Middle frontal gyrus (tissue), 1 donor: ENCODE measurements around the gene ESRRA.
A peak's percentile ranks its signal among the peaks of the same experiment; 100 is the strongest.
"Not testable (repeated sequence)": the region's sequence is repeated elsewhere in the genome, so short reads cannot be mapped to it uniquely, and the experiment has no call there.

Experiments used
- DNase-seq: peaks from one replicate; pipeline ENCODE4 v3.0.0-alpha.2; 2015; ENCODE audit warnings: low spot score; ENCODE audit errors: extremely low spot score

The ESRRA gene

DNA sequence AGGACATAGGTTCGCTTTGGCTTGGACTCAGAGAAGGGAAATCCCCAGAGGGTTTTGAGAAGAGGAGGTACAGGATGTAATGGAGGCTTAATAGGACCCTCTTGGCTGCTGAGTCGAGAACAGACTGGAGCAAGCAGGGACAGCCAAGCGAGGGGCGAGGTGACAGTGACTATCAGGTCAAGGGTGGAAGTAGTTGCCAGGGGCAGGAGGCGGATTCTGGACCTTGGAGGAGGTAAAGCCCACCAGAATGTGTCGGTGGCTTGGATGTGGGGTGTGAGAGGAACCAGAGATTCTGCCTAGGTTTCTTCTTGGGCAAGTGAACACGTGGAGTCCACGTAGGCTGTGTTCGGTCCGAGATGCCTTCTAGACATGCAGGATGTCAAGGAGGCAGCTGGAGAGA is 7.6 kb downstream of the ESRRA start:
- no peak for DNase-seq

DNA sequence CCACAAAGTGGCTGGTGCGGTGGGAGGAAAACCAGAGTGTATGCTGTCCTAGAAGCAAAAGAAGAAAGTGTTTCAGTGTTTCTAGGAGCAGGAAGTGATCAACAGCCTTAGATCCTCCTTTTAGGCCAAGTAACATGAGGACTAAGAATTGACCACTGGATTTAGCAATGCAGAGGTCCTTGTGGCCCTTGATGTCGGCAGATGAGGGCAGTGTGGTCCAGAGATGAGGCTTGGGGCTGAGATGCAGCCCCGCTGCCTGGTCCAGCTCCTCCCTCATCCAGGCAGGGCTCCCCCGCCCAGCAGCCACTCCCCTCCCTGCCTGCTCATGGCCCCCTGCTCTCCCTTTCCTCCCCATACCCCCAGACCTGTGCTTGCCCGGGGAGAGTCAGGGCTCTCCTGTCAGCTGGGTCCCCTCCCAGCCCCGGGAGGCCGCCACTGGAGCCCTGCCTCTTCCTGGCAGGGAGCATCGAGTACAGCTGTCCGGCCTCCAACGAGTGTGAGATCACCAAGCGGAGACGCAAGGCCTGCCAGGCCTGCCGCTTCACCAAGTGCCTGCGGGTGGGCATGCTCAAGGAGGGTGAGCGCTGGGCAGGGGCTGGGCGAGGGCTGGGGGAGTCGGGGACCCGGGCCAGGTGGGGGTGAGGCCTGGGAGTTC is 8.3 kb downstream of the ESRRA start:
- DNase-seq, result no peak

DNA sequence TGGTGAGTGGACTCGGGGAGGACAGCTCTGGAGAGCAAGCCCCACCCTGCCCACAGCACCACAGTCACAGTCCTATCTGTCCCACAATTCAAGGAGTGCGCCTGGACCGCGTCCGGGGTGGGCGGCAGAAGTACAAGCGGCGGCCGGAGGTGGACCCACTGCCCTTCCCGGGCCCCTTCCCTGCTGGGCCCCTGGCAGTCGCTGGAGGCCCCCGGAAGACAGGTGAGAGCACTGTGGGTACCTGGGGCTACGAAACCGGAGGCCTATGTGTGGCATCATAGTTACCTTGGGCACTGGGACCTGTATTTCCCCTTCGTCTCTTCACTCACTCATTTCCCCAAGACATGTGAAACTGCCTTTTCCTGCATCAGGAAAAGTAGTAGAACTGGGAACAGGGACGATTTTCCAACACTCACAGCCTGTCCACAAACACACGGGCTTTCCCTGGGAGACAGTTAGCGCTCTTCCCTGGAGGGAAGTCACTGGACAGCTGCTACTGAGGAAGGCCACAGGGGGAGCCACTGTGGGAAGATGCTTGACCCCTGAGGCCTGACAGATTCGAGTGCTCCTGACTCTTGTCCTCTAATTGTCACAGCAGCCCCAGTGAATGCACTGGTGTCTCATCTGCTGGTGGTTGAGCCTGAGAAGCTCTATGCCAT is 9.0 kb downstream of the ESRRA start:
- no peak for DNase-seq

DNA sequence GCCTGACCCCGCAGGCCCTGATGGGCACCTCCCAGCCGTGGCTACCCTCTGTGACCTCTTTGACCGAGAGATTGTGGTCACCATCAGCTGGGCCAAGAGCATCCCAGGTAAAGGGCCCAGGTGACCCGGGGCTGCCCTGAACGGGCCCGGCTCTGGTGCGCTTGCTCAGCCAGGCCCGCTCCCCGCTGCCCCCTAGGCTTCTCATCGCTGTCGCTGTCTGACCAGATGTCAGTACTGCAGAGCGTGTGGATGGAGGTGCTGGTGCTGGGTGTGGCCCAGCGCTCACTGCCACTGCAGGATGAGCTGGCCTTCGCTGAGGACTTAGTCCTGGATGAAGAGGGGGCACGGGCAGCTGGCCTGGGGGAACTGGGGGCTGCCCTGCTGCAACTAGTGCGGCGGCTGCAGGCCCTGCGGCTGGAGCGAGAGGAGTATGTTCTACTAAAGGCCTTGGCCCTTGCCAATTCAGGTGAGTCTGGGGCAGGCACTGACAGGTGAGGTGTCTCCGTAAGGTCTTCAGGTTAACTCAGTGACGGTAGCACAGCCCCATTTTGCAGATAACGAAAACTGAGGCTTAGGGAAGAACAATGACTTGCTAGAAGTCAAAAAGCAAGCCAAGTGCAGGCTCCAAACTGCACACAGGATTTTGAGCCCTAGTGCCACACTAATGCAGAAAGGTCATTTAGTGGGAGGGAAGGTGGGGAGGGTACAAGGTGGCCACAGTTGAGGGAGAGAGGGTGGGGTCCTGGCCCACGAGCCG is 9.7 kb downstream of the ESRRA start:
- no peak for DNase-seq

DNA sequence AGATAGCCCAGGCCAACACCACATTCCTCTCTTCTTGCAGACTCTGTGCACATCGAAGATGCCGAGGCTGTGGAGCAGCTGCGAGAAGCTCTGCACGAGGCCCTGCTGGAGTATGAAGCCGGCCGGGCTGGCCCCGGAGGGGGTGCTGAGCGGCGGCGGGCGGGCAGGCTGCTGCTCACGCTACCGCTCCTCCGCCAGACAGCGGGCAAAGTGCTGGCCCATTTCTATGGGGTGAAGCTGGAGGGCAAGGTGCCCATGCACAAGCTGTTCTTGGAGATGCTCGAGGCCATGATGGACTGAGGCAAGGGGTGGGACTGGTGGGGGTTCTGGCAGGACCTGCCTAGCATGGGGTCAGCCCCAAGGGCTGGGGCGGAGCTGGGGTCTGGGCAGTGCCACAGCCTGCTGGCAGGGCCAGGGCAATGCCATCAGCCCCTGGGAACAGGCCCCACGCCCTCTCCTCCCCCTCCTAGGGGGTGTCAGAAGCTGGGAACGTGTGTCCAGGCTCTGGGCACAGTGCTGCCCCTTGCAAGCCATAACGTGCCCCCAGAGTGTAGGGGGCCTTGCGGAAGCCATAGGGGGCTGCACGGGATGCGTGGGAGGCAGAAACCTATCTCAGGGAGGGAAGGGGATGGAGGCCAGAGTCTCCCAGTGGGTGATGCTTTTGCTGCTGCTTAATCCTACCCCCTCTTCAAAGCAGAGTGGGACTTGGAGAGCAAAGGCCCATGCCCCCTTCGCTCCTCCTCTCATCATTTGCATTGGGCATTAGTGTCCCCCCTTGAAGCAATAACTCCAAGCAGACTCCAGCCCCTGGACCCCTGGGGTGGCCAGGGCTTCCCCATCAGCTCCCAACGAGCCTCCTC is 10.6 kb downstream of the ESRRA start:
- not testable (repeated sequence) for DNase-seq

DNA sequence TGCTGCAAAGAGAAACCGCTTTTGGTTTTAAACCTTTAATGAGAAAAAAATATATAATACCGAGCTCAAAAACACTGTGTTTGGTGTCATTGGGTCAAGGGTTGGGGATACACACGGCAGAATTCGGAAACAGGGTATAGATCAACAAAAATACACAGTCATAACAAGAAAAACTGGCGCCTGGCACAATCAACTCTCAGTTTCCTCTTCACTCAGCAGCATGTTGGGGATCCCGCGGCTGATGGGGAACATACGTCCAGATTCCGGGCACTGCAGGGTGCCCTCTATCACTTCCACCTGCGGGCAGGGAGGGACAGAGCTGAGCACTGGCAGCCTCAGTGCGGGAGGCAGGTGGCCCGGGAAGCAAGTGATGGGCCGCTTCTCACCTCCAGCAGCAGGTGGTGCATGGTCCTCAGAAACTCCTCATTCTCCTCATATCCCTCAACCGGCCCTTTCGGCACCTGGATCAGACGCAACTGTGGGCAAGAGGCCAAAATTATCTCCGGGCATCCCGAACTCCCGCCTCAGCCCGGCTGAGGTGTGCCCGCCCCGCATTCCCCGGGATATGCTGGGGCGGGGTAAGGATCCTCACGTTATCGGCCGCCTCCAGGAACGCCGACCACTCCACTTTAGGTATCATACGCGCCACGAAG is 11.5 kb downstream of the ESRRA start:
- no peak for DNase-seq

DNA sequence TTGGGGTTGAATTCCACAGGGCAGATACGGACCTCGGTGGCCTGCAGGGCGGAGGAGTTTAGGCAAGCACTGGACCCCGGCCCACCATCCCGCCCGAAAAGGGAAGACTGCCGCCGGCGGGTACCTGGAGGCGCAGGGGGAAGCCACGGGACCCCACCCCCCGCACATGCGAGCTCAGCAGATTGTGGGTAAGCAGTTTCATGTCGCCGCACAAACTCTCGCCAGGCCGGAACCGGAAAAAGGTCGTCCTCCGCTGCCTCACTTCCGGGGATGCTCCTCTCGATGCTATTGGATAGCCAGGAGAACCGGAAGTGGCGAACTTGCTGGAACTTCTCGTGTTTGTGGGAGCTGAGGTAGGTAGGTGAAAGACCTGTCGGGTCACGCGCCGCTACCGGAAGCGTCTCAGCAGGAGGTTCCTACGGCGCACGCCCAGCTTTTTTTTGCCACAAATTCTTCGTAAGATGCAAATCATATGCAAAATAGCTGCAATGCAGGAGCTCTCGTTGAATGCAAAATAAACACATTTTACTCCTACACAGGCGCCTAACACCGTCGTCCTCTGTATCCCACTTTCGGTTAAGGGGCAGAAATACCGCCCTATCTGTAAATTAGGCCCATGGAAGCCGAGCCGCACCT is 12.1 kb downstream of the ESRRA start, which contains the start of gene TRMT112:
TRMT112 (minus strand) TSS at position 235 of the 636 bp plus-strand sequence; CDS start at position 202, 33 bp downstream.
- peak; percentile 94 for DNase-seq

DNA sequence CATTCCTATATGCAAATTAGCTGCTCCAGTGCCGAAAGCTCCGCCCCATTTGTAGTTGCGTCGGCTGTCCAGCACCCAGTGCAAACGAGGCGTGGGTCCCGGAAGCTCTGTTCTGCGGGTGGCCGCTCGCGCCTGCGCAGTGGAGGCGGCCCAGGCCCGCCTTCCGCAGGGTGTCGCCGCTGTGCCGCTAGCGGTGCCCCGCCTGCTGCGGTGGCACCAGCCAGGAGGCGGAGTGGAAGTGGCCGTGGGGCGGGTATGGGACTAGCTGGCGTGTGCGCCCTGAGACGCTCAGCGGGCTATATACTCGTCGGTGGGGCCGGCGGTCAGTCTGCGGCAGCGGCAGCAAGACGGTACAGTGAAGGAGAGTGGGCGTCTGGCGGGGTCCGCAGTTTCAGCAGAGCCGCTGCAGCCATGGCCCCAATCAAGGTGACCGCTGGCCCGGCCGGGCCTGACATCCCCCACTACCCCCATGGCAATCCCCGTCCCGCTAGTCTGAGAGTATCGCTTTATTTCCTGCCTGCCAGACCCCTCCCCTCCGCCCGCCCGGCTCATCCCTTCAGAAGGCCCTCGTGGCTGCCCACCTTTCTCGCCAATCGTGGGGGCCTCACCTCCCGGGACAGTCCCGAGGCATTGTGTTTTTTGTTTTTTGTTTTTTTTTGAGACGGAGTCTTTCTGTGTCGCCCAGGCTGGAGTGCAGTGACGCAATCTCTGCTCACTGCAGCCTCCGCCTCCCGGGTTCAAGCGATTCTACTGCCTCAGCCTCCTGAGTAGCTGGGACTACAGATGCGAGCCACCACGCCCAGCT is 12.8 kb downstream of the ESRRA start, which contains the start of gene PRDX5:
PRDX5 (plus strand) TSS at position 161 of the 805 bp plus-strand sequence; CDS start at position 256, 95 bp downstream.
- DNase-seq, result peak; percentile 95

DNA sequence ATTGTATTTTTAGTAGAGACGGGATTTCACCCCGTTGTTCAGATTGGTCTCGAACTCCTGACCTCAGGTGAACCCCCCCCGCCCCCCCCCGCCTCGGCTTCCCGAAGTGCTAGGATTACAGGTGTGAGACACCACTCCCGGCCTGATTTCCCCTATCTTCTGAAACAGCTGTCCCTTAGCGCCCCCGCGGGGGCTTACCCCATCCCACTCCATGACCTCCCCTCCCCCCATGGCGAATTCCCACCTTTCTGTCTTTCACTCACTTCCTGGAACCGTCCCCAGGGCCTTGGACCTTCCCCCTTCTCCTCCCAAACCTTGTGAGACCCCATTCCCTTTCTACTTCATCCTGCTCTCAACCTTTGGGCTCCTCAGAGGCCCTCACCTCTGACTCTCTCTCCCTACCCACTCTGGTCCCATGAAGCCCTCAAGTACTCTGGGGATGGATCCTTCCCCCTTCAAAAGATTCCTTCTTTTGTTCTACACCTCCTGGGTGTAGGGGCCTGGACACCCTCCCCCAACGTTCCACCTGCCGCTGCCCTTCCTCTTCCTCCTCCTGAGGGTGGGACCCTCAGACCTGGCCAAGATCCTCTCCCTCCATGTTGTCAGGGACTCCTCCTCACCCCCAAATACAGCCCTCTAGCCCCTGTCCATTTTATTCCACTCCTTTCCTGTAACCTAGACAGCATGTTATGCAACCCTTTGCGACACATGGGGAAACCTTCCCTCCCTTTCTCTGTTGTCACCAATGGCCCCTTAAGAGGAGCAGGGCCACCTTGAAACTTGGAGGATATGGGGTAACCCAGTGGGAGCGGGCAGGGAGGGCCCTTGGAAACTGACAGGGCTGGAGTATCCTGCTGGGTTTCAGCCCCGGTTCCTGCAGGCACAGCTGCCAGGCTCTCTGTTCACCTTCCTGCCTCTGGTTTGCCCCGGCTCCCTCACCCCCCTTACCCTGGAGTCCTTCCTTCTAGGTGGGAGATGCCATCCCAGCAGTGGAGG is 13.7 kb downstream of the ESRRA start:
- DNase-seq, result no peak

DNA sequence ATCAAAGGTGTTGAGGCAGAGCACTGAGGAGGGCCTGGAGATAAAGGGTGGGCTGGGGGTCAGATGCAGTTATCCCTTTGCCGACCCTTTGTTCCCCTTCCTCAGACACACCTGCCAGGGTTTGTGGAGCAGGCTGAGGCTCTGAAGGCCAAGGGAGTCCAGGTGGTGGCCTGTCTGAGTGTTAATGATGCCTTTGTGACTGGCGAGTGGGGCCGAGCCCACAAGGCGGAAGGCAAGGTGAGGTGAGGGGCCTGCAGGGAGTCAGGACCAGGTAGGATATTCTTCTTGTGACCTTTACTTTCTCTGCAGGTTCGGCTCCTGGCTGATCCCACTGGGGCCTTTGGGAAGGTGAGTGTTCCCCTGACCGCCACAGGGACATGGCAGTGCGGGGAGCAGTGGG is 15.2 kb downstream of the ESRRA start:
- DNase-seq, result no peak

DNA sequence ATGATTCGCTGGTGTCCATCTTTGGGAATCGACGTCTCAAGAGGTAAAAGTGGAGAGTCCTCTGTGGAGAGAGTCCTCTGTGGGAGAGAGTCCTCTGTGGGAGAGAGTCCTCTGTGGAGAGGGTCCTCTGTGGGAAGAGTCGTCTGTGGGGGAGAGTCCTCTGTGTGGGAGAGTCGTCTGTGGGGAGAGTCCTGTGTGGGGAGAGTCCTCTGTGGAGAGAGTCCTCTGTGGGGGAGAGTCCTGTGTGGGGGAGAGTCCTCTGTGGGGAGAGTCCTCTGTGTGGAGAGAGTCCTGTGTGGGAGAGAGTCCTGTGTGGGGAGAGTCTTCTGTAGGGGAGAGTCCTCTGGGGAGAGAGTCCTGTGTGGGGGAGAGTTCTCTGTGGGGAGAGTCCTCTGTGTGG is 15.7 kb downstream of the ESRRA start:
- no peak for DNase-seq

DNA sequence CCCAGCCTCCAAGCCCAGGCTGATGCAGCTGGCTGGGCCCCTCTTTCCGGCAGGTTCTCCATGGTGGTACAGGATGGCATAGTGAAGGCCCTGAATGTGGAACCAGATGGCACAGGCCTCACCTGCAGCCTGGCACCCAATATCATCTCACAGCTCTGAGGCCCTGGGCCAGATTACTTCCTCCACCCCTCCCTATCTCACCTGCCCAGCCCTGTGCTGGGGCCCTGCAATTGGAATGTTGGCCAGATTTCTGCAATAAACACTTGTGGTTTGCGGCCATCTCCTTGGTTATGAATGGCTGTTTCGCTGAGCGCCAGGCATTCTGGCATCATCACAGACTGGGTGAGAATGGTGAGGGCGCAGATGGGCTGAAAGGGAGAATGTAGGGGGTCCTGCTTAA is 16.2 kb downstream of the ESRRA start:
- no peak for DNase-seq

DNA sequence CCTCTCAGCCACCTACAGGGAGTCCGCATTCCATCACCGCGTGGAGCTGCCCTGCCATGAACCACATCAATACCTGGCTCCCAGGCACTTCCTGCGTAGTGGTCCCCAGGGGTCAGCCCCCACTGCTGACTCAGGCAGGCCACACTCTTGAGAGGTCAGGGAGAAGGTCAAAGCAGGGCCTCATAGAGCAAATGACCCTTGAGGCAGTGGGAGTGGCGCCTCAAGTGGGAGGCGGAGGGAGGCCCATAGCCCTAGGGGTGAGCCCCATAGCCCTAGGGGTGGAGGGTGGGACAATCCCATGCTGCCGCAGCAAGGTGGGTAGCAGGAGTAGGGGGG is 17.6 kb downstream of the ESRRA start:
- DNase-seq, result no peak

DNA sequence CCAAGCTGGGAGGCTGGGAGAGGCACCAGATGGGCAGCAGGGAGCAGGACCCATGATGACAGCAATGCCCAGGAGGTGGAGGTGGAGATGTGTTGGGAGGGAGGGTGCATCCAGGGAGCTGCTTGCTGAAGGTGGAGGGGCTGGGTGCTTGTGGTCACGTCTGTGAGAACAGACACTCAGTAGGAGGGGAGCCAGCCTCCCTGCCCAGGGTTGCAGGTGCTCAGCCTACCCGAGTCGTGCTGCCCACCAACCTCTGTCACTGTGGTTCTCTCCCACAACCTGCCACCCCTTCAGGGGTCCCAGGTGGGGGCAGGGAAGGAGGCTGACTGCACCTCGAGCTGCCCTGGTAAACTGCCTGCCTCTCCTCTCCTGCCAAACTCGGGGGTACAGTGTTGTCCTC is 18.0 kb downstream of the ESRRA start:
- no peak for DNase-seq

DNA sequence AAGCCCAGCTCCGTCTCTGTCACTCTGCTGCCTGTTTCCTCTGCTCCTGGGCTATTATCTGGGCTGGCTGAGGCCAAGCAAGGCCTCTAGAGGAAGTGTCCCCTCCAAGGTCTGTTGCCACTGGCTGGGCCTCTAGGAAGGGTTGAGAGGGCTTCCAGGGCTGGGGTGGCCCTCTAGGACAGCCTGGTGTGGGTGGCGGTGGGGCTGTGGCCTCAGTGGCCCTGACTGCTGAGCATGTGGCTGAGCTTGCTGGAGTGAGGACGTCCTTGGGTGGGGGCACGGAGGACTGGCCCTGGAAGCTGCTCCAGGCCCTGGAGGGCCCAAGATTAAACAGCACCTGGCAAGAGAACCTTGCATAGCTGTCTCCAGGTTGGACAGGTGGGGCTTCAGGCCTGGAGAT is 18.7 kb downstream of the ESRRA start:
- DNase-seq, result not testable (repeated sequence)

DNA sequence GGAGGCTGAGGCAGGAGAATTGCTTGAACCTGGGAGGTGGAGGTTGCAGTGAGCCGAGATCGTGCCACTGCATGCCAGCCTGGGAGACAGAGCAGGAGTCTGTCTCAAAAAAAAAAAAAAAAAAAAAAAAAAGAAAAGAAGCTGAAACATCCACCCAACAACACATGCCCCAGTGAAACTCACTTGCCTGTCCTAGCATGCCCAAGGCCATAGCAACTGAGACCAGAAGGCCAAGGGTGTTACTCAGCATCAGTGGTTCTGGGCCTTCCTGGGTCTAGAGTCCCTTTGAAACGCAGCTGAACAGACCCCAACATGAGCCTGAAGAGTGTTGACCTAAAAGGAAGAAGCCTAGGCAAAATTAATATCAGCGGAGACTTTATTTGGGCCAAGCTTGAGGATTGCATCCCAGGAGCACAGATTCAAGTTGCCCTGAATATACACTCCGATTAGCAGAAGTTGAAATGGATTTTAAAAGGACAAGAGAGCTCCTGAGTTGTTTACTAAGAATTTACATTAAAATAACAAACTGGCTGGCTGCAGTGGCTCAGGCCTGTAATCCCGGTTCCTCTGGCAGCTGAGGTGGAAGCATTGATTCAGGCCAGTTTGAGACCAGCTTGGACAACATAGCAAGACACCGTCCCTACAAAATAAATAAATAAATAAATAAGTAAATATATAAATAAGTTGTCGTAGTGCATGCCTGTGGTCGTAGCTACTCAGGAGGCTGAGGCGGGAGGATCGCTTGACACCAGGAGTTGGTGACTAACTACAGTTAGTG is 19.6 kb downstream of the ESRRA start:
- no peak for DNase-seq

DNA sequence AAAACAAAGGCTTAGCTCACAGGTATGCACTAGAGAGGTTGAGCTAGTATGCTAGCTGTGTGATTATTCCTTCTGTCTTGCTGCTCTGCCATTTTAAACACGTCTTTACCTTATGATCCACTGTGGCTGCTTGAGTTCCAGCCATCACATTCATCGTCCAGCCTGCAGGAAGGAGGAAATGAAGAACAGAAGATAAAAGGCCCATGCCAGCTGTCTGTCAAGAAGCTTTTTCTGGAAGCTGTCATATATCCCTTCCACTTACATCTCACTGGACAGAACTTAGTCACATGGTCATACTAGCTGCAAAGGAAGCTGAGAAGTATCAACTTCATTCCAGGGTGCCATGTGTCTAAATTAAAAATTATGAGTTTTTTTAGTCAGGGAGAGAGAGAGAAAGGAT is 22.1 kb downstream of the ESRRA start:
- DNase-seq, result no peak

DNA sequence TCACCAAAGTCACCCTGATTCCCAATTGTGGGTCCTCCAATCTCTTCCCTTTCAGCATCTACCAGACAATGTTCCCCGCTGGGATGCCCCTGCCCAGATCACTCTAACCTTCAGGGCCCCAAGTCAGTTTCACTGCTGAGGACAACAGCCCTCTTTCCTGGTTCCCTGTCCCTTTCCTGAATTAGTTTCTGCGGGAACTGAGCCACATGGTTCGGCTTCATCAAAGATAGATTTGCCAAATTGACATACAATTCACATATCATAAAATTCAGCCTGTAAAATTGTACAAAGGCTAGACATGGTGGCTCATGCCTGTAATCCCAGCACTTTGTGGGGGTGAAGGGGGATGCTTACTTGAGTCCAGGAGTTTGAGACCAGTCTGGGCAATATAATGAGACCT is 22.7 kb downstream of the ESRRA start:
- no peak for DNase-seq
